ENCODE results near the gene CYBA.
"Not testable (repeated sequence)": the region's sequence is repeated elsewhere in the genome, so short reads cannot be mapped to it uniquely, and the experiment has no call there.

CYBA gene

GRCh38 chr16:88686062-88686438 is 35.2 kb upstream of the CYBA start:
- peak; percentile 46 for DNase-seq

GRCh38 chr16:88685156-88686061 is 34.6 kb upstream of the CYBA start:
- peak; percentile 72 for DNase-seq

- no peak for DNase-seq
These were observed 33.8 kb upstream of the CYBA start for GRCh38 chr16:88684569-88685155.

GRCh38 chr16:88681709-88682451 is 31.0 kb upstream of the CYBA start:
- DNase-seq, result peak; percentile 90

- DNase-seq, result peak; percentile 65
These were observed 30.3 kb upstream of the CYBA start for GRCh38 chr16:88681084-88681680.

- DNase-seq, result no peak
These were observed 29.8 kb upstream of the CYBA start for GRCh38 chr16:88680554-88681083.

GRCh38 chr16:88678224-88678979 is 27.5 kb upstream of the CYBA start:
- no peak for DNase-seq

GRCh38 chr16:88677721-88678120 is 26.9 kb upstream of the CYBA start:
- DNase-seq, result no peak

- no peak for DNase-seq
These were observed 25.8 kb upstream of the CYBA start for GRCh38 chr16:88676502-88677242.

GRCh38 chr16:88673716-88674379 is 23.0 kb upstream of the CYBA start:
- DNase-seq, result no peak

GRCh38 chr16:88672776-88673175 is 21.9 kb upstream of the CYBA start:
- no peak for DNase-seq

GRCh38 chr16:88671806-88672205 is 21.0 kb upstream of the CYBA start:
- no peak for DNase-seq

- no peak for DNase-seq
These were observed 19.1 kb upstream of the CYBA start for GRCh38 chr16:88669980-88670379.

GRCh38 chr16:88669493-88669892 is 18.6 kb upstream of the CYBA start:
- not testable (repeated sequence) for DNase-seq

- DNase-seq, result no peak
These were observed 16.6 kb upstream of the CYBA start for GRCh38 chr16:88667461-88667860.

GRCh38 chr16:88665570-88665969 is 14.7 kb upstream of the CYBA start:
- DNase-seq, result no peak

GRCh38 chr16:88665148-88665547 is 14.3 kb upstream of the CYBA start:
- DNase-seq, result no peak

GRCh38 chr16:88662843-88663606 is 12.2 kb upstream of the CYBA start, which contains the start of gene MVD:
MVD (minus strand) TSS chr16:88663091; CDS start chr16:88663080, 11 bp downstream.
- peak; percentile 99 for DNase-seq

GRCh38 chr16:88662222-88662842 is 11.5 kb upstream of the CYBA start:
- peak; percentile 33 for DNase-seq
